Hematopoietic multipotent progenitor cell treated with erythropoietin and hydrocortisone succinate and interleukin-3 and kit ligand, for 8 days (in vitro differentiated cells): Measurements from ENCODE around the gene TMTC2.

Experiments
- DNase-seq: peaks from one replicate; pipeline ENCODE4 v3.0.0-alpha.2; 2015

The TMTC2 gene

DNA sequence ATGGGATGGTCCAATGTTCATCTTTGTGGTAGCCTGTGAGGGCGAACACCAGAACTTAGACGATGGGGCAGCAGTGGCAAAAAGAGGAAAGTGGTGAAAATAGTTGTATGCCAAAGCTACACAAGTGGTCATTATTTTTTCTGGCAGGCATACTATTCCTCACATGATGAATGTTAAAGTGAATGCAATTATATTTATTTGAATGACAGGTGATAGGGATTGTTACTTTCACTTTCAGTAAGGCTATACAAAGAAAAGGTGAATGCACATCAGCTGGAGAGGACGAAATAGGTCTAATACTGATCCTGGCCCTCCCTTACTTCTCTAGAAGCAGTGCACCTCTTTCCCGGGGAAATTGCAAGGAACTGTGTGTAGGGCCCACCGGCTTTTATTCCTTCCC is 470.1 kb downstream of the TMTC2 start:
- DNase-seq, result no peak

- DNase-seq, result no peak
Measured at GRCh38 chr12:83157604-83158003, 470.9 kb downstream of the TMTC2 start.

GRCh38 chr12:83158613-83159207 is 472.0 kb downstream of the TMTC2 start:
- no peak for DNase-seq

- no peak for DNase-seq
Measured at GRCh38 chr12:83161456-83161855, 474.8 kb downstream of the TMTC2 start.

GRCh38 chr12:83168751-83169150 is 482.0 kb downstream of the TMTC2 start:
- no peak for DNase-seq

DNA sequence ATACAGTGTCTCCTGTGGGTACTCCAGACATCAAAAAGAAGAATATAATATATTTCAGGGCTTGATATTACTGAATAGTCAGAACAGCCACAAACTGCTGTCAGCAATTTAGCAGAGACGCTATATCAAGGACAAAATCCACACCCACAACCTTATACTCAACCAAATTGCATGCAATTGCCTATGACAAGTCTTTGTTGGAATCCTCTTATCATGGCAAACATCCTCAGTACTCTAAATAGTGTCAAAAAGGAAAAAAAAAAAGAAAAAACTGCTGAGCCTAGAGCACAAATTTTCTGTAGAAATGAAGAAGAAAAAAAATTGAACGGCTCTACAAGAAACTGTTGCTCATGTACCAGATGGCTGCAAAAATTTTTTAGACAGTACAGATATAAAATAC is 485.7 kb downstream of the TMTC2 start:
- DNase-seq, result no peak

DNA sequence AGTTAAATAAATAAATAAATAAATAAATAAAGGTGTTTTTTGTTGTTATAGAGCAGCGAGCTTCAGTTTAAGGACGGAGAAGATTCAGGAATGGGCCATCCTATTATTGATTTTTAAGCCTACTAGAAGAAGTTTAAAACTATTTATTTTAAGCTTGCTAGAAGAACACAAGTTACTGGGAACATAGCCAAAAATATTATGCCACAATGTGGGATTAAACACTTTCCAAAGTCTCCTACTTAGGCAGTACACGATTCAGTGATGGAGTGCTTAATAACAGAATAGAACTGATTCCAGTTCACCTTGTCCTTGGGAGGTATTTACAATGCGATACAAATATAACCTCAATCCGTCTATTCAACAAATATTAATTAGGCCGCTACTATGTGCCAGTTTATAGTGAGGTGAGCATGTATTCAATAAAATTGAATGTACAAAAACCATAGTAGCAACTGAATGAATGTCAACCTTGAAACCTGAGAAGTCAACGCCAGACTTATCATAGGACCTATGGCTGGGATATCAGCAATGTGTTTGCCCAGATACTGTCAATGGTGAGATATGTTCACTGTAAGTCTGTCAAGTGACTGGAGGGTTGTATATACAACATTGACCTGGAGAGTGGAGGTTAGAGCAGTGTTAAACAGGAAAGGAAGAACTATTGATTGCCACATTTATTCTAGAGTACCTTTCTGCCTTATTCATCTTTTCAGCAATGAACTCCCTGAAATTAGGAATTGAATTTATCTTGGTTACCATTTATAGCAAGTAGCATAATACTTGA is 486.4 kb downstream of the TMTC2 start:
- no peak for DNase-seq

DNA sequence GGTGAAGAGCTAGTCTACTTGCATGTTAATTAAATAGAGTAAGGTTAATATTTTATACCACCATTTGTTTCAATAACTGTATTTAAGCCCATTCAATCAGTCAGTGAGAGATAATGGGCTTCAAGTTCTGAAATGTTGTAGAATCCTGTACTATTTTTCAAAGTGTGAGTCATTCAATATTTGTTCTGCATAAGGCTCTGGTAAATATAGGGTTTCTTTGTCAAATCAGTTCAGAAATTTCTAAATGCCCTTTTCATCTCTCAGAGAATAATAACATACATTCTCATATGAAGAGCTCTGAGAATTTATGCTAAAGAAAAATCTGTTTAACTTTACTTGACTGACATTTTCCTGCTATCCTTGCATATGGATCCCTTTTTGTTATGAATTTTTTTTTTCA is 493.3 kb downstream of the TMTC2 start:
- DNase-seq, result no peak

DNA sequence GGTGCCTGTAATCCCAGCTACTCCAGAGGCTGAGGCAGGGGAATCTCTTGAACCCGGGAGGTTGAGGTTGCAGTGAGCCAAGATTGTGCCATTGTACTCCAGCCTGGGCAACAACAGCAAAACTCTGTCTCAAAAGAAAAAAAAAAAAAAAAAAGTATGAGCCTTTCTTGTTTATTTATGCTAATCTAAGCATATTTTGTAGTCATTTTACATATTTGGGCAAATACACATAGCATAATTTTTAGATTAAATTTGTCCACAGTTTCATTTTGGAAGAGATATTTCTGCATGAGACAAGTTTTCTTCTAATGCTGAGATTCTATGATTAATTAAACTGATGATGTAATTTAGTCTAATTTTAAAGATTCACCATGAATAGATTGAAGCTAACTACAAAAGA is 494.4 kb downstream of the TMTC2 start:
- DNase-seq, result no peak

DNA sequence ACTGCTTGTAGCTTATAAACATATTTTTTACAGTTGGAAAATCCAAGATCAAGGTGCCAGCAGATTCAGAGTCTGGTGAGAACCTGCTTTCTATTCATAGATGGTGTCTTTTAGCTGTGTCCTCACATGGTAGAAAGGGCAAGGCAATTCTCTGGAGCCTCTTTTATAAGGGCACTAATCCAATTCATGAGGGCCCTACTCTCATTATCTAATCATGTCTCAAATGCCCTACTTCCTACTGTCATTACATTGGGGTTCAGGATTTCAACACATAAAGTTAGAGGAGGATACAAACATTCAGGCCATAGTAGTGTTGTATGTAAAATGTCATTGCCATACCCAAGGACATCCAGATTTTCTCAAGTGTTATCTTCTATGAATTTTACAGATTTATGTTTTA is 496.4 kb downstream of the TMTC2 start:
- no peak for DNase-seq
